Motor neuron (in vitro differentiated cells): ENCODE data around the gene IST1. TPM values are rescaled to one million over a fixed set of nuclear protein-coding genes. Genes with fewer than 3 reads are reported as not detected.
A peak's percentile ranks its signal among the peaks of the same experiment; 100 is the strongest.

Source experiments
- ATAC-seq, 8 experiments: fragments of 200-7000 bp; cut with Tn5 transposase; replicated peaks in 6 of 8; 2 replicates each; pipeline ENCODE4 v1.8.0; 2021; ENCODE audit warnings: mild to moderate bottlenecking in 8 of 8, moderate library complexity in 8 of 8
- H3K27ac ChIP-seq, 2 donors: fragments of 250-450 bp; sonication (Bioruptor Pico); 2 replicates each; pipeline ENCODE4 v1.9.0; 2021; ENCODE audit warnings: antibody characterized with exemption in 2 of 2, mild to moderate bottlenecking in 2 of 2, moderate library complexity in 1 of 2
- H3K4me1 ChIP-seq, 2 donors: fragments of 250-450 bp; sonication (Bioruptor Pico); replicated peaks in 1 of 2; 2 replicates each; pipeline ENCODE4 v1.6.1; 2021; ENCODE audit warnings: antibody characterized with exemption in 2 of 2, mild to moderate bottlenecking in 2 of 2, moderate library complexity in 1 of 2
- H3K4me3 ChIP-seq, 5 donors: fragments of 250-450 bp; sonication (Bioruptor Pico); 2 replicates each; pipeline ENCODE4 v1.9.0; 2021; ENCODE audit warnings: antibody characterized with exemption in 5 of 5, mild to moderate bottlenecking in 5 of 5, moderate library complexity in 4 of 5
- WGBS, 10 experiments: fragments of 450-650 bp; shearing (Covaris generic); methylation state at CpG; one replicate each; pipeline ENCODE4 v1.0.0; 2022; 5-methylcytosine and 5-hydroxymethylcytosine counted together
- in situ Hi-C, 9 experiments: fragments of 400-800 bp; cut with MboI; loops; one replicate each; pipeline ENCODE4 v1.15.0; 2021; ENCODE audit warnings: low sequenced_read_pairs in 9 of 9, low pct_unique_long_range_greater_than_20kb in 2 of 9; ENCODE audit not compliant: unreplicated experiment in 9 of 9
- total RNA-seq, 8 experiments: library from RNA; unstranded; fragments of 300-600 nt; gene quantifications; 2 replicates each; pipeline versions ENCODE4 v1.2.3 to v1.2.4, GENCODE V29; 2022

The IST1 gene
- total RNA-seq, 8 experiments from 2014 or later = 115 to 205 (median 148) TPM

GRCh38 chr16:71911121-71911520, 15.8 kb downstream of the IST1 start:
- ATAC-seq = no peak
- Histone ChIP-seq H3K4me3 (no peak overlapping the region), H3K27ac (no peak overlapping the region), H3K4me1 (no peaks in the 10 kb centered on the region)
- in situ Hi-C loops = no loop called here
- 87 to 100% (median 99%) methylated on average over 1 to 6 of the region's 7 CpGs for WGBS, 10 experiments

GRCh38 chr16:71912534-71913275, 17.4 kb downstream of the IST1 start:
- no peaks in the 10 kb centered on the region for H3K4me1 ChIP-seq
- in situ Hi-C loops = no loop called here
- no peak overlapping the region for H3K27ac ChIP-seq
- ATAC-seq = no peak
- WGBS, 10 experiments = 90 to 100% (median 100%) methylated on average over 2 to 6 of the region's 6 CpGs
- no peak overlapping the region for H3K4me3 ChIP-seq

GRCh38 chr16:71914802-71915201, 19.5 kb downstream of the IST1 start:
- Histone ChIP-seq H3K4me3 (no peak overlapping the region), H3K27ac (no peak overlapping the region), H3K4me1 (no peaks in the 10 kb centered on the region)
- WGBS, 10 experiments = 27 to 100% (median 91%) methylated on average over 1 to 2 of the region's 2 CpGs; no CpG with 5 or more reads in 2 of the 10 experiments
- no peak for ATAC-seq
- in situ Hi-C loops = no loop called here

GRCh38 chr16:71915350-71915749, 20.0 kb downstream of the IST1 start:
- H3K27ac ChIP-seq = no peak overlapping the region

GRCh38 chr16:71916397-71916920, 21.1 kb downstream of the IST1 start:
- H3K27ac ChIP-seq = no peak overlapping the region

More at GRCh38 chr16:71915350-71915749, 20.0 kb downstream of the IST1 start:
- ATAC-seq = no peak
- WGBS, 10 experiments = 88 to 100% (median 100%) methylated on average over 1 to 2 of the region's 2 CpGs; no CpG with 5 or more reads in 1 of the 10 experiments
- in situ Hi-C loops = no loop called here
- Histone ChIP-seq H3K4me1 (no peaks in the 10 kb centered on the region), H3K4me3 (no peak overlapping the region)

GRCh38 chr16:71917900-71918299, 22.6 kb downstream of the IST1 start:
- no peak overlapping the region for H3K27ac ChIP-seq
- 3 to 100% (median 91%) methylated on average over 1 to 6 of the region's 6 CpGs; no CpG with 5 or more reads in 1 of the 10 experiments for WGBS, 10 experiments
- no peaks in the 10 kb centered on the region for H3K4me1 ChIP-seq
- no peak for ATAC-seq
- in situ Hi-C loops = no loop called here
- H3K4me3 ChIP-seq = no peak overlapping the region

More at GRCh38 chr16:71916397-71916920, 21.1 kb downstream of the IST1 start:
- no peaks in the 10 kb centered on the region for H3K4me1 ChIP-seq
- no peak for ATAC-seq
- no peak overlapping the region for H3K4me3 ChIP-seq
- in situ Hi-C loops = no loop called here
- WGBS, 10 experiments = 89 to 100% (median 98%) methylated on average over 2 to 8 of the region's 11 CpGs

- no peak for ATAC-seq
These were observed 23.7 kb downstream of the IST1 start for GRCh38 chr16:71919035-71919434.

GRCh38 chr16:71920658-71921057, 25.3 kb downstream of the IST1 start:
- Histone ChIP-seq H3K27ac (no peak overlapping the region), H3K4me3 (no peak overlapping the region), H3K4me1 (no peaks in the 10 kb centered on the region)
- in situ Hi-C loops = no loop called here
- no peak for ATAC-seq
- WGBS, 10 experiments = 67 to 100% (median 100%) methylated on average over 1 to 2 of the region's 2 CpGs; no CpG with 5 or more reads in 3 of the 10 experiments

More at GRCh38 chr16:71919035-71919434, 23.7 kb downstream of the IST1 start:
- 65 to 100% (median 89%) methylated on average over 1 to 3 of the region's 3 CpGs; no CpG with 5 or more reads in 1 of the 10 experiments for WGBS, 10 experiments
- Histone ChIP-seq H3K4me1 (no peaks in the 10 kb centered on the region), H3K4me3 (no peak overlapping the region), H3K27ac (no peak overlapping the region)
- in situ Hi-C loops = no loop called here

GRCh38 chr16:71923941-71924690, 28.8 kb downstream of the IST1 start:
- Histone ChIP-seq H3K4me3 (no peak overlapping the region), H3K27ac (no peak overlapping the region), H3K4me1 (no peaks in the 10 kb centered on the region)
- ATAC-seq = no peak
- WGBS, 10 experiments = 79 to 100% (median 95%) methylated on average over 3 to 10 of the region's 10 CpGs; no CpG with 5 or more reads in 1 of the 10 experiments
- in situ Hi-C loops = no loop called here

GRCh38 chr16:71924710-71925109, 29.4 kb downstream of the IST1 start:
- H3K4me1 ChIP-seq = no peaks in the 10 kb centered on the region
- no peak for ATAC-seq
- H3K27ac ChIP-seq = no peak overlapping the region
- in situ Hi-C loops = no loop called here
- no CpG with 5 or more reads among the region's 2 CpGs for WGBS, 10 experiments
- no peak overlapping the region for H3K4me3 ChIP-seq

GRCh38 chr16:71927383-71927782, 32.1 kb downstream of the IST1 start:
- 20 to 92% (median 50%) methylated on average over 1 to 3 of the region's 3 CpGs; no CpG with 5 or more reads in 3 of the 10 experiments for WGBS, 10 experiments
- in situ Hi-C loops = no loop called here
- H3K27ac ChIP-seq = no peak overlapping the region
- peak in 4 of 8 experiments; percentile 11 to 60 (median 36) for ATAC-seq
- H3K4me1 ChIP-seq = no peaks in the 10 kb centered on the region
- H3K4me3 ChIP-seq = no peak overlapping the region

- no peak for ATAC-seq
- 39 to 100% (median 82%) methylated on average over 1 to 5 of the region's 5 CpGs; no CpG with 5 or more reads in 4 of the 10 experiments for WGBS, 10 experiments
- in situ Hi-C loops = no loop called here
- H3K4me3 ChIP-seq = no peak overlapping the region
- no peaks in the 10 kb centered on the region for H3K4me1 ChIP-seq
- H3K27ac ChIP-seq = no peak overlapping the region
These were observed 32.5 kb downstream of the IST1 start for GRCh38 chr16:71927787-71928186.

GRCh38 chr16:71929048-71929447, 33.7 kb downstream of the IST1 start:
- WGBS, 10 experiments = 0 to 100% (median 44%) methylated on average over 1 to 3 of the region's 3 CpGs; no CpG with 5 or more reads in 4 of the 10 experiments
- Histone ChIP-seq H3K27ac (no peak overlapping the region), H3K4me3 (no peak overlapping the region), H3K4me1 (peaks cover 0 to 4% of the 10 kb centered on the region in 2 donors)
- ATAC-seq = peak in 4 of 8 experiments; percentile 46 to 77 (median 56)
- in situ Hi-C loops = no loop called here
